Upper lobe of right lung (tissue), 1 donor: ENCODE data around the gene EIF2S2. TPM values are rescaled to one million over a fixed set of nuclear protein-coding genes. Genes with fewer than 3 reads are reported as not detected.
A peak's percentile ranks its signal among the peaks of the same experiment; 100 is the strongest.

ENCODE experiments used
- ATAC-seq: fragments of 200-7000 bp; cut with Tn5 transposase; one replicate; pipeline ENCODE4 v1.9.1; 2020; ENCODE audit warnings: mild to moderate bottlenecking, moderate library complexity
- DNase-seq: peaks from one replicate; pipeline ENCODE4 v3.0.0-alpha.2; 2020
- H3K27ac ChIP-seq: fragments of 200-600 bp; one replicate; pipeline ENCODE4 v1.8.0; 2022
- H3K27me3 ChIP-seq: fragments of 200-600 bp; one replicate; pipeline ENCODE4 v1.8.0; 2022; ENCODE audit warnings: mild to moderate bottlenecking
- H3K36me3 ChIP-seq: fragments of 200-600 bp; one replicate; pipeline ENCODE4 v1.8.0; 2022
- H3K4me1 ChIP-seq: fragments of 200-600 bp; one replicate; pipeline ENCODE4 v1.8.0; 2022
- H3K4me3 ChIP-seq: fragments of 200-600 bp; one replicate; pipeline ENCODE4 v1.8.0; 2022; ENCODE audit warnings: mild to moderate bottlenecking
- H3K9me3 ChIP-seq: fragments of 200-600 bp; one replicate; pipeline ENCODE4 v1.8.0; 2022
- intact Hi-C: fragments of 100-400 bp; cut with DNase I; formaldehyde crosslinking; loops from one replicate; pipeline ENCODE4 v1.11.0; 2022
- microRNA-seq: library from miRNA; unstranded; fragments of <30 nt; microRNA quantifications from one replicate; pipeline ENCODE4 v1.2.0, GENCODE V29; 2020; ENCODE audit warnings: borderline microRNAs expressed
- total RNA-seq: library from RNA; stranded (reverse); fragmentation: NEBNext Ultra II Directional; extraction: Animal tissue kit (Norgen Biotek cat#: 25700); gene quantifications from one replicate; pipeline ENCODE4 v1.2.1, GENCODE V29; 2021
- TF ChIP-seq, protein P1 (sequence below): fragments of 200-600 bp; IDR thresholded peaks from one replicate; pipeline ENCODE4 v1.8.0; 2022; ENCODE audit warnings: antibody characterized with exemption
- donor health status: DM: no; HTN: yes; CAD: no; lungs with severe emphysema.

EIF2S2 gene
- total RNA-seq, 1 donor from 2014 or later: 54.4 TPM

DNA sequence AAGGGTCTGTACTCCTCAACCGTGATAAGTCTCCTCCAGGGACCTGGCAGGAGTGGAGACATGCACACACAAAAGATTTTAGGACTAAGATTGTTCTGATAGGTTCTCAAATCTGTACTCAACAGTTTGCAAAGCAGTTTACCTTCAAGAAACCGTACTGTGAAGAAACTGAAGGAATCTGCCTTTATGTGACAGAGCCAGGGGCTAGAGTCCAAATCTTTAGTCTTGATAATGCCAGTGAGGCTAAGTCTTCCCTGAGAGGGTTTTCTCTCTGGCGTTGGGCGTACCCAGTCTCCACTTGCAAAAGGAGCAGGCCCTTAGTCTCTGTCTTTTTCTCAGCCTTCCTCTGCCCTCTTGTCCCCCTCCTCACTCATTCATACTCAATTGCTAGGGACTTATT is 70.8 kb downstream of the EIF2S2 start:
- intact Hi-C loops: no loop called here
- TF ChIP-seq, protein P1, sequence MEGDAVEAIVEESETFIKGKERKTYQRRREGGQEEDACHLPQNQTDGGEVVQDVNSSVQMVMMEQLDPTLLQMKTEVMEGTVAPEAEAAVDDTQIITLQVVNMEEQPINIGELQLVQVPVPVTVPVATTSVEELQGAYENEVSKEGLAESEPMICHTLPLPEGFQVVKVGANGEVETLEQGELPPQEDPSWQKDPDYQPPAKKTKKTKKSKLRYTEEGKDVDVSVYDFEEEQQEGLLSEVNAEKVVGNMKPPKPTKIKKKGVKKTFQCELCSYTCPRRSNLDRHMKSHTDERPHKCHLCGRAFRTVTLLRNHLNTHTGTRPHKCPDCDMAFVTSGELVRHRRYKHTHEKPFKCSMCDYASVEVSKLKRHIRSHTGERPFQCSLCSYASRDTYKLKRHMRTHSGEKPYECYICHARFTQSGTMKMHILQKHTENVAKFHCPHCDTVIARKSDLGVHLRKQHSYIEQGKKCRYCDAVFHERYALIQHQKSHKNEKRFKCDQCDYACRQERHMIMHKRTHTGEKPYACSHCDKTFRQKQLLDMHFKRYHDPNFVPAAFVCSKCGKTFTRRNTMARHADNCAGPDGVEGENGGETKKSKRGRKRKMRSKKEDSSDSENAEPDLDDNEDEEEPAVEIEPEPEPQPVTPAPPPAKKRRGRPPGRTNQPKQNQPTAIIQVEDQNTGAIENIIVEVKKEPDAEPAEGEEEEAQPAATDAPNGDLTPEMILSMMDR: no peak
- no peak for ATAC-seq

DNA sequence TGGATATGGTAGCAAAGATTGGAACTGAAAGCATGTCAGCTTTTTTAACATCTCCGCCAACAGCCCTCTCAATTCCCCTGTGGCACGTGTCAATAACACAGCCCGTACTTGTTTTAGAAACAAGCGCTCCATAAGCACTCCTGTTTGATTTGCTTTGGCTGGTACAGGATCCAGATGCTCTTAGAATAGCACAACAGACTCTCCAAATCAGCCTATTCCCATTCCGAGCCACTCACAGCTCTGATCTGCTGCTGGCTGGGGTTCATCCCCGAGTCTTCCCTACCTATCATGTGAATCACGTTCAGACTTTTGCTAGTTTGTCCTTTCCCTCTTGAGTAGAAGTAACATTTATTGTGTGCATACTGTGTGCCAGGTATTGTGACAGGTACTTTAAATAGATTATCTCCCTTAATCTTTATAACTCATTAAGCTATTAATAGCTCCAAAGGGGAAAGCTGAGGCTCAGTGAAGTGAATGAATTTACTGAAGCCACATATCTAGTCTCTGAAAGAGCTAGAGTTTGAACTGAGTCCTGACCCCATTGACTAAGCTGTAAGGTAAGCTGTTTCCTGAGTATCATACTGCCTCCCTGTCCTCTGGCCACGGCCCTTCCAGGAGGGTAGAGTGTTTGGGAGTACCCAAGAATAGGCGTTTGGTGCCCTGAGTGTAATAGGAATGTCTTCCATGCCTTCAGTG is 71.6 kb downstream of the EIF2S2 start:
- H3K36me3 ChIP-seq: no peaks in the 10 kb centered on the region
- no peaks in the 10 kb centered on the region for H3K9me3 ChIP-seq
- intact Hi-C loops: no loop called here
- TF ChIP-seq, protein P1: no peak
- peak; percentile 67 for ATAC-seq
- no peak overlapping the region for H3K4me3 ChIP-seq
- H3K4me1 ChIP-seq: peaks cover 91% of the 10 kb centered on the region
- DNase-seq: no peak
- H3K27ac ChIP-seq: no peak overlapping the region
- H3K27me3 ChIP-seq: no peaks in the 10 kb centered on the region

More for the DNA sequence above, 70.8 kb downstream of the EIF2S2 start:
- H3K4me3 ChIP-seq: no peak overlapping the region
- peaks cover 96% of the 10 kb centered on the region for H3K4me1 ChIP-seq
- H3K27me3 ChIP-seq: no peaks in the 10 kb centered on the region
- no peaks in the 10 kb centered on the region for H3K9me3 ChIP-seq
- DNase-seq: no peak
- H3K27ac ChIP-seq: no peak overlapping the region
- H3K36me3 ChIP-seq: no peaks in the 10 kb centered on the region

Small RNA genes lying within 50 kb of the gene (microRNA-seq; reads per million reads assigned to microRNA genes)
- not detected for gene MIR4755

Other genes starting within 250 kb of the EIF2S2 start
- 130 TPM for gene RALY, start 118.3 kb downstream of the EIF2S2 start, total RNA-seq
- not detected for gene ASIP, start 129.2 kb upstream of the EIF2S2 start, total RNA-seq
- gene AHCY, start 191.1 kb upstream of the EIF2S2 start, total RNA-seq: 59.6 TPM